ENCODE measurements around the gene MED27.

Gene MED27, protein sequence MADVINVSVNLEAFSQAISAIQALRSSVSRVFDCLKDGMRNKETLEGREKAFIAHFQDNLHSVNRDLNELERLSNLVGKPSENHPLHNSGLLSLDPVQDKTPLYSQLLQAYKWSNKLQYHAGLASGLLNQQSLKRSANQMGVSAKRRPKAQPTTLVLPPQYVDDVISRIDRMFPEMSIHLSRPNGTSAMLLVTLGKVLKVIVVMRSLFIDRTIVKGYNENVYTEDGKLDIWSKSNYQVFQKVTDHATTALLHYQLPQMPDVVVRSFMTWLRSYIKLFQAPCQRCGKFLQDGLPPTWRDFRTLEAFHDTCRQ

DNA sequence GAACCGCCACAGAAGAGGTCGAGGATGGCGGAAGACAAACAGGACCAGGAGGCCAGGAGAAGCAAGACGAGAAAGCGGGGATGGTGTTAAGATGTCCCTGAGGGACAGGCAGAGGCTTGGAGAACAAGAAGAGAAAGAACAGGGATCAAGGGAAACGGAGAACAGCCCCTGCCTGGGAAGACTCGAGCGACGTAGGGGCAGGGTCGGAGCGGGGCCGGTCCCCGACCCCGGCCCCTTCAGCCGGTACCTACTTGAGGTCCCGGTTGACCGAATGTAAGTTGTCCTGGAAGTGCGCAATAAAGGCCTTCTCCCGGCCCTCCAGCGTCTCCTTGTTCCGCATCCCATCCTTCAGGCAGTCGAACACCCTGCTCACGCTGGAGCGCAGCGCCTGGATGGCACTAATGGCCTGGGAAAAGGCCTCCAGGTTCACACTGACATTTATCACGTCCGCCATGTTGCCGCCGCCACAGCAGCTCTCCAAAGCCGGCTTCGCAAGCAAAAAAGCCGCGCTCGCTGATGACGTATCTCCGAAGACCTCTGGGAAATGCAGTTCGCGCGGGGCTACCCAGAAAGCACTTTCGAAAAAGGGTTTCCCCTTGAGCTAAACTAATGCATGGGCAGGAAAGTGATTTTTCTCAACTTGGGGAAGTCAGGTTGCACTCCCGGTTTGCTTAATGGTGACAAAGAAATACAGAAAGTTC lies at the start of gene MED27:
TSS of gene MED27 (minus strand) at position 477 of the 701 bp plus-strand sequence. CDS start at position 454, 23 bp downstream.
- peak; percentile 93 for DNase-seq

DNA sequence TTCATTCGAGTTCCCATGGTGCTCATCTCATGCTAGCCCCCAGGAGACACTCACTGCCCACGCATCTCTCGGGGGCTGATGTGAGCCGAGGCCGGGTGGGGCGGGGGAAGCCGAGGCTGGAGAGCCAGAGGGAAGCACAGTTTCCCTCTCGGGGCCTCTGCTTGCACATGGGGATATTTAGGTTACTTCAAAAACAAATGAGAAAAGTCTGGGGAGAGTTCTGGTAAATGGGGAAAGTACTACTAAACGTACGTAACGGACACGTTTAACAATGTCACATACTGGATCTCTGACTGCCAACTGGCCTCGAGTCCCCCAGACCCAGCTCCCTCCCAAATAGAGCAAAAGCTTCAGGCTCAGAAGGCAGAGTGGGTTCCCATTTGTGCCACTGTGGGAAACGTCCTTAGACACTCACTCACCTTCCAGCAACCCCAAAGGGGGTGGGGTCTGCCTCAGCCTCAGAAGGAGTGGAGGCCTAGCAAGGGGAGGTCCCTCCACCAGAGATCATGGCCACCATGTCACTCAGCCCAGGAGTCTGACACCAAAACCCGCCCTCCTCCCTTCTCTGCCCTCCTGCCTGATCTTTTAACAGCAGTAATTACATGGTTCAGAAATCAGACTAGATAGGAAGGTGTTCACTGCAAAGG lies 48.3 kb upstream of the MED27 start:
- no peak for DNase-seq

DNA sequence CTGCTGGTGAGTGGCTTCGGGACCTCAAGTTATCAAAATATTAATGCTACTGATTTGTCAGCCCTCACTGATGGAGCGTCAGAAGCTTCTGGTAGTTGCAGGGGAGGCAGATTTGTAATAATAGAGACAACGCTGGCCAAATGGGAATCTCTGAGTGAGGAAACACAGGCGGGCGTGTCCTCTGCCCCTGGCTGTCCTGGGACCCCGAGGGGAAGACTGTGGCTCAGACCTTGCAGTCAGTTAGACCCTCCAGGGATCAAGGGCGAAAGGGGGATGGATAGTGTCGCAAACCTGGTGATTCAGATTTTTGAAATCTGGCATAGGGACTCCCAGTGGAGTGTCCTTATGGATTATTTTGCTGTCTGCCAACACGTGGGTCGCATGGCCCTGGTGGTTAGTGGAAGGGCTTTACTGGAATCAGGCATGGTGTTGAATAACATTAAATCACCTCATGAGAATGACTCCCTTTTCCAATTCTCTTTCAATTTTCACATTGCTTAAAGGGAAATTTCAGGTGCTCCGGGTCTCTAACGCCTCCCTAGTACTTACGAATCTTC lies 47.1 kb upstream of the MED27 start:
- DNase-seq, result no peak

DNA sequence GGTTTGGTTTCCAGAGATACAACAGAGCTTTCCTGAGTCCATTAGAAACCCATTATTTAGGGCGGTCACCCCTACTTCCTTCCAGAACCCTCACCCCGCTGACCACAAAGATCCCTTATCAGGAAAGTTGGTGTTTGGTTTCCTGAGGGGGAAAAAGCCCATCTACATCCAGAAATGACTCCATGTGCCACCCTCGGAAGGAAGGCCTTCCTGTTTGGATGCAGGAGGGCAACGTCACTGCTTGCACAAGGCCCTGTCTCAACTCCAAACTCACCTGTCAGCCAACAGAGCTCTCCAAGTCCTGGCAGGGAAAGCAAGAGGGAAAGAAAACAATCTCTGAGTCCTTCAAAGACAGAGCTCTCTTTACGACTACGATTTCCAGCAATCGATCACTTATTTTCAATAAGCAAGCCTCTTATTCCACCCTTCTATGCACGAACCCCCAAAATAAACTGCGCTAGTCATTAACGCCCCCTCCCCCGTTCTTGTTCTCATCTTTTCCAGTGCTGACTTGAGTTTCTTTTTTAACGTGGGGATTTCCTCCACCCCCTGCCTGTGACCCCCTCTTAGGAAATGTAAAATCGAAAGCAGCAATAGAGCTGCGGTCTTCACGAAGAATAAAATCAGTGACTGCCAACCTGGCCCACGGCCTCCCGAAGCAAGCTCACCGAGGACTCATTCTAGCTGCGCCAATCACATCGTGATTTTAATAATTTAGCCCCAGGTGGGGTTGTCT lies 46.4 kb upstream of the MED27 start:
- DNase-seq, result peak; percentile 7

DNA sequence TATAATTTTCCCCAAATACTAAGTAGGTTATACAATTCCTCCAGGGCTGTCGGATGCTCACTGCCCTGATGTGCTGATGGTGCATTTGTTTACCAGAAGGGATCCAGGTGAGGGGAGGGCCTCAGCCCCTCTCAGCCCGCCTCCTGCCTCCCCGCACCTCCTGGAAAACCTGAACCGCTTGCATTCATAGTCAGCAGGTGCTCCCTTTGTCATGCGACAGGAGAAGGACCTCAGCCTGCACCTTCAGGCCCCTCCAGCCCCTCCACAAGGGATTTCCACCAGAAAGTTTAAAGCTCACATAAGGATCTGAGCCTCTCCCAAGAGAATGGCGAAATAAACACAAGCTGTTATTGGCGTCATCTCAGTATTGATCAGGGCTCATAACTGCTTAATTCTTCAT lies 45.7 kb upstream of the MED27 start:
- no peak for DNase-seq

DNA sequence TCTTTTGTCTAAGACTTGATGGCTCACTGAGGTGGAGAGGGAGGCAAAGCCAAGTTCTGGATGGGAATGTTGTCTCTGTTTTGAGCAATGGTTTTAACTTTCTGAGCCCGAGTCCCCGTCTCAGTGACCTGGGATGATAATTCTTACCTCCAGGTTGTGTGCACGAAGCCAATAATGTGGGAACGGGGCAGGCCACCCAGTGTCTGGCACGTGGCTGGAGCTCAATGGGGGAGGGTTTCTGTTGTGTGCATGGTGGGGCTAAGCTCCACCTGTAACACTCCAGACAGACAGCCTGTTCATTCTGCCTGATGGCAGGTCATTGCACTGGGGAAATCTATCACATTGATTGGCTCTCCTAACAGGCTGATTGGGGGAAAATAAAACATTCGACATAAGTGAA lies 45.1 kb upstream of the MED27 start:
- no peak for DNase-seq

DNA sequence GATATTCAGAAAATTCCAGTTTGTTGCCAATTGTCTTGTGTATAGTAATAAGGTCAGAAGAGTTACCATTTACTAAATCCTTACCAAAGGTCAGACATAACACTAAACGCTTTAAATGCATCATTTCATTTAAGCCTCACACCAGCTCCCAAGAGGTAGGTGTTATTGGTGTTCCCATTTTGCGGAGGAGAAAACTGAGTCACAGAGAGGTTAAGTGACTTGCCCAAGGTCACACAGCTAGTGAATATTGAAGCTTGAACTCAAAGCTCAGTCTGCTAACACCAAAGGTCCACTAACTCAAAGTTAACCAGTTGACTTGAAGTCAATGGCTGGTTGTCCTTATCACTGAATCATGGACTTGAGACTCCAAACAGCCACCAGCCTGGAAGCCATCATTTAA lies 41.4 kb upstream of the MED27 start:
- no peak for DNase-seq

DNA sequence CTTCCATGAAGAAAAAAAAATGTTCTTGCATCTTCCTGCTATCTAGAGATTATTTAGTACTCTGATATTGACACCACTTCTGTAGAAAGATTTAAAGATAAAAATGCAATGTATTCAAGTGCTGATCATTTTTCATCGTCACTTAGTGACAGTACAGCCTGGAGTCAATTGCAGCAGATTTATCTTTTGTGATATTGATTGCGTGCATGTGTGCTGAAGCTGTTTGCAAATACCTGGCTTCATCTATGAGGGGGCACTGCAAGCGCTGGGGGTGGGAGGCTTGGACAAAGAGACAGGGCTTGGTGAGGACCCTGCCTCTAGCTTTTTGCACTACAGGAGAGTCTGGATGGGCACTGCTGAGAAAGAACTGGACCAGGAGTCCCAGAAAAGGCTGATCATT lies 38.0 kb upstream of the MED27 start:
- no peak for DNase-seq

DNA sequence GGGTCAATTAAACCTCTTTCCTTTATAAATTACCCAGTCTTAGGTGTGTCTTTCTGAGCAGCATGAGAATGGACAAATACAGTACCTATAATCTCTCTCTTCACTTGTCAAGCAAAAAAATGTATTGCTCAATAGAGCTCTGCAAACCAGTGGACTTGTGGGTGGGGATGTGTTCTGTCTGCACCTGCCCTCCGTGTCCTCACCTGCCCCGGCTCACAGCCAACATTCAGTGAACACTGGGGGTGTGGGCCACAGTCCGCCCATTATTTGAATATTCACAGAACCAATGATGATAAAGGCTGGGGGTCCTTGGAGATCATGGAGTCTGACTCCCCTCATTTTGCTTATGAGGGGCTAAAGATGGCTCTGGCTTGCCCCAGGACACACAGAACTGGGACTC lies 36.9 kb upstream of the MED27 start:
- DNase-seq, result no peak

DNA sequence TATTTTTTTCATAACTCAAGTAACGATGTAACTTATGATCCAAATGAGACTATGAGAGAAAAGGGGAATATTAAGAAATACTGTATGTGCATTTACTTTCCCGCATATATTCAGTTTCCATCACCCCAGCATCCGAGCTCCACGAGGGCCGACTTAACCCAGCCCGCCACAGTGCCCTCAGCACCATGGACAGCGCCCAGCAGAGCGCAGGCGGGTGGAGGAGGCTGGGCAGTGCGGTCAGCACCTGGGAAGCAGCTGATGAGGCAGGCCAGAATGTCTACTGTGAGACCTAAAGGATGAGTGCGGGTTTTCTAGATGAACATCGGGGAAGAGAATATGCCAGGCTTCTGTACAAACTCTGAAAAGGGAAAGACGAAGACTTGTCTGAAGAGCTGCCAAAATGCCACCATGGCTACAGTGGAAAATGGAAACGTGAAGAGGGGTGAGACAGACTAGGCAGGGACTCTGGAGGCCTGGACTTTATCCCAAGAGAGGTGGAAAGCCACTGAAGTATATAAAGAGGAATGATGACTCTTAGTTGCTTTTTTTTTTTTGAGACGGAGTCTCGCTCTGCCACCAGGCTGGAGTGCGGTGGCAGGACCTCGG lies 34.5 kb upstream of the MED27 start:
- peak; percentile 45 for DNase-seq

DNA sequence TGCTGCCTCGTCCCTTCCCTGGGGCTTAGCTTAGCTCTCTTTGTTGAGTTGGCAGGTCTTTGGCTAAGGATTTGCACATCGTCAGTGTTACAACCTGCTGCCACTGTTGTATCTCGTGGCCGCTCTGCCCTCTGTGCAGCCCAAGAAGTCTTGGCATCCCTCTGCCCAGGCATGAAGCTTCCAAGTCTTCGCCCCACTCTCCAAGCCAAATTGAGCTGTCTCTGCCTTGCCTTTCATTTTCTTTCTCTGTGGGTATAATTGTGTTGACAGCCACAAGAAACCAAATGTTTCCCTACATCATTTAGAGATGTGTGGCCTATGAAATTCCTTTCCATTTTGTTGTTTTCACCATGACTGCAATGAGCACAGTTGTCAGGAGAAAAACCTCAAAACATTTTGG lies 29.6 kb upstream of the MED27 start:
- DNase-seq, result no peak

DNA sequence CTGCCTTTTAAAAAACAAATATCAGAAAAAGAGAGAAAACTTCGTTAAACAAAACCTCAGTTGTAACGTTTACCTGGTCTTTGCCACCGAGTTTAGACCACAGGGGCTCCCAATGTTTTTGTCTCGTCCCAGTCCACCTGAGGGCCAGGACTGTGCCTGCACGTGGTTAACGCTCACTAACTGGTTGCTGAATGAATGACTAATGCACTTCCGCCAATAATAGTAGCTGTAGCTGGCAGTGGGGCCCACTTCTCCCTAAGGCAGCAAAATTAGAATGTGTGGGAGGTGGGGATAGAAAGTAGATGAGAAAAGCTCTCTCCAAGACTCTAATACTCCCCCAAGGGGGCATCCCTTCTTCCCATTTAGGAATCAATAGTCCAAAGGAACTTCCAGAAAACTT lies 29.1 kb upstream of the MED27 start:
- DNase-seq, result no peak

DNA sequence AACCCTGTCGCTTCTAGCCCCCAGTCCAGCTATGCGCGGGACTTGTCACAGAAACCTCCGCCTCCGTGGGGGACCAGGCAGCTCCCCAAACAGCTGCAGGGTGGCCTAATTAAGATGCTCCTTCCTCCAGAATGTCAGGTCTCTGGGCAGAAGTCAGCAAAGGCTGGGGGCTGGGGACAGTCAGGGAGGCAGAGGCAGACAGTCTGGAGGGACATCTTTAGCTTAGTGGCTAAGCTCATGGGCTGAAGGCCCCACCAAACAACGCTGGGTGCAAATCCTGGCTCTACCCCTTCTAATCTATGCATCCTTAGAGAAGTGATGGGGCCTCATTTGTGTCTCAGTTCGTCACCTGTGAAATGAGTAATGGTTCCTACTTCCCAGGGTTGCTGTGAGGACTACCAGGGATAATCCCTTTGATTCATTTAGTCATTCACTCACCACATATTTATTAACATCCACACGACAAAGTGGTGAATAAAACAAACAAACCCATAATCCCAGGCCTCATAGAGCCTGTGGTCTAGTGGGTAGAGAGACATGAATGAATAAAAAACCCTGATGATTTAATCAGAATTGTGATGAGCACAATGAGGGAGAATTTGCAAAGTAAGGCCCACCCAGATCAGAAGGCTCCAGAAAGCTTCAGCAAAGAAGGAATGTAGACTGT lies 20.2 kb upstream of the MED27 start:
- no peak for DNase-seq

DNA sequence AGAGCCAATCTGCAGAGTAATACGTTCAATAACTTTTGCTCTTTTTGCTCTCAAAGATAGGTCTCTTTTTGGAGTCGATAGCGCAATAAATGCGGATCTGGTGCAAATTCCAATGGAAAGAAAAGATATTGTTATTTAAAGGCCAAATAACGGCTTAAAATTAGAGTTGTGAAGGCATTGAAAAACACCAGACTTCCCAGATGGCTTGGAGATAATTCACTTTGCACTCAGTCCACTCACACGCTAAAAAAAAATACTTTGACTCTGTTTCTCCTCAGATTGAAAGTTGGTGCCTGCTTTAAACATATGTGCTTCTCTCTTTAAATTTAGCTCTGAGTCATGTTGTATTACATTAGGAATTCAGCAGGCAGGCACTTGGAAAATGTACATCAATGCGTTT lies 19.5 kb upstream of the MED27 start:
- no peak for DNase-seq

DNA sequence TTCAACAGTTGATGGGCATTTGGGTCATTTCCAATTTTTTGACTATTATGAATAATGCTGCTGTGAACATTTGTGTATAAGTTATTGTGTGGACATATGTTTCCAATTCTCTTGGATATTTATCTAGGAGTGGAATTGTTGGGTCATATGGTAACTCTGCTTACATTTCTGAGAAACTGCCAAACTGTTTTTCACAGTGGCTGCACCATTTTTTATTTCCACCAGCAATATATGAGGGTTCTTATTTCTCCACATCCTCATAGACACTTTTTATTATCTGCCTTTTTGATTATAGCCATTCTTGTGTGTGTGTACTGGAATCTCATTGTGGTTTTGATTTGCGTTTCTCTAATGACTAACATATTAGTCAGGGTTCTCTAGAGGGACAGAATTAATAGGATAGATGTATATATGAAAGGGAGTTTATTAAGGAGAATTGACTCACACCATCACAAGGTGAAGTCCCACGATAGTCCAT lies 14.7 kb upstream of the MED27 start:
- no peak for DNase-seq

DNA sequence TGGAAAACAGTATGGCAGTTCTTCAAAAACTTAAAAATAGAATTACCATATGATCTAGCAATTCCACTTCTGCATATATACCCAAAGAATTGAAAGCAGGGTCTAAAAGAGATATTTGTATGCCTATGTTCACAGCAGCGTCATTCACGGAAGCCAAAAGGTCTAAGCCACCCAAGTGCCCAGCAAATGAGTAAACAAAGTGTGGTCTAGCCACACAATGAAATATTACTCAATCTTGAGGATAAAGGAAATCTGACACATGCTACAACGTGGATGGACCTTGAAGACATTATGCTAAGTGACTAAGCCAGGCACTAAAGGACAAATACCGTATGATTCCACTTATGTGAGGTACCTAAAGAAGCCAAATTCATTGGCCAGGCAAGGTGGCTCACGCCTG lies 11.1 kb upstream of the MED27 start:
- no peak for DNase-seq

DNA sequence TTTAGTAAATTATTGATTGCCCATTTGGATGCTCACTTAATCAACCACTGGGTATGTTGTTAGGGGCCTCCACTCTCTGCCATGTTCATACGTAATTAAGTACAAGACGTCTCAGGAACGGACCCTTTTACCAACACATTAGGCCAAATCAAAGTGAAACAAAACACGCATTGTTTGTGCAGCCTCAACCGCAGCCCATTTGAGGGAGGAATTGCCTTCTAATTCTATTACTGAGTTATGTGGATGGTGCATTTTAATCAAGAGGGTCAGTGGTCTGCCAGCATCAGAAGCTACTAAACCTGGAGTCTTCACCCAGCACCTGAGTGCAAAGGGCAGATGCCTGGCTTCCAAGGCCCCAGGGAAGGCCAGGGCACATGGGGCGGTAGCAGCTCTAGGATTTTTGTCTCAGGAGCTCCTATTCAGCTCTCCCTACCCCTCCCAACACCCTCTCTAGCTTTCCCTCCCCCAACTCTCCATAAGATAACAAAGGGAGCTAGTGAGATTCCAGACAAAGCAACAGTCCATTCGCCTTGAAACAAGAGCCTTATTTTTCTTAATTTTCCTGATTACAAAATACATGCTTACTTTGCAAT lies 7.9 kb upstream of the MED27 start:
- no peak for DNase-seq

DNA sequence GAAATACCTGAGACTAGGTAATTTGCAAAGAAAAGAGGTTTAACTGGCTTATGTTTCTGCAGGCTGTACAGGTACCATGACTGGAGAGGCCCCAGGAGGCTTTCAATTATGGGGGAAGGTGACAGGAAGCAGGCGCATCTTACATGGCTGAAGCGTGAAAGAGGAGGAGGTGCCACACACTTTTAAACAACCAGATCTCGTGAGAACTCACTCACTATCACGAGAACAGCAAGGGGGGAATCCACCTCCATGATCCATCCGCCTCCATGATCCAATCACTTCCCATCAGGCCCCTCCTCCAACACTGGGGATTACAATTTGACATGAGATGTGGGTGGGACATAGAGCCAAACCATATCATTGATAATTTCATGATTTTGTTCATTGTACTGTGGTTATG lies 2.5 kb upstream of the MED27 start:
- no peak for DNase-seq

DNA sequence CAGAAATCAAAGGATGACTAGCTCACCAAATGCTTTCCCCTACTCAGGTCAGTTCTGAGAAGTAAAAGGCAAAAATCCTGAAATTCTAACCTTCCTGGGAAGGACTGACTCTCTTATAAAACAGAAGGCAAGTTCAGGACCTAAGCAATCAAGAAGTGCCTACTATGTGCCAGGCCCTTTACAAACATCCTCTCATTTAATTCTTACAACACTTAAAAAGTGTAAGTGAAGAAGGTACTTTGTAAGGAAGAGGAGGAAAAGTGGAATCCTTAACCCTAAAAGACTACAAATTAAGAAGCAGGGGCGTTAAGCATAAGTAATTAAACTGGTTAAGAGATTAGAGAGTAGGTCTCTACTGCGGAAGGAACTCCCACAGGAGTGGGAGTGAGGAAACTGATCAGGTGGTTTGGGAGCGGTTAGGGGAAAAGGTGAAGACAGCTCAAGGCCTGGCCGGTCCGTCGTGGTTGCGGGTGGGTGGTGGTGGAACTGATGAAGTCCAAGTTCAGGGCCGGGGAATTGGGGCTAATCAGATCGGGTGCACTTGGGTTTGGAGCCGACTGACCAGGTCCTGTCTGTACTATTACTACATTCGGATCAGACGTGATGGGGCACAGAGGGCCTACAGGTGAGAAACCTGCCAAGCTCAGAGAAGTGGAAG lies 839 bp downstream of the MED27 start:
- peak; percentile 9 for DNase-seq

DNA sequence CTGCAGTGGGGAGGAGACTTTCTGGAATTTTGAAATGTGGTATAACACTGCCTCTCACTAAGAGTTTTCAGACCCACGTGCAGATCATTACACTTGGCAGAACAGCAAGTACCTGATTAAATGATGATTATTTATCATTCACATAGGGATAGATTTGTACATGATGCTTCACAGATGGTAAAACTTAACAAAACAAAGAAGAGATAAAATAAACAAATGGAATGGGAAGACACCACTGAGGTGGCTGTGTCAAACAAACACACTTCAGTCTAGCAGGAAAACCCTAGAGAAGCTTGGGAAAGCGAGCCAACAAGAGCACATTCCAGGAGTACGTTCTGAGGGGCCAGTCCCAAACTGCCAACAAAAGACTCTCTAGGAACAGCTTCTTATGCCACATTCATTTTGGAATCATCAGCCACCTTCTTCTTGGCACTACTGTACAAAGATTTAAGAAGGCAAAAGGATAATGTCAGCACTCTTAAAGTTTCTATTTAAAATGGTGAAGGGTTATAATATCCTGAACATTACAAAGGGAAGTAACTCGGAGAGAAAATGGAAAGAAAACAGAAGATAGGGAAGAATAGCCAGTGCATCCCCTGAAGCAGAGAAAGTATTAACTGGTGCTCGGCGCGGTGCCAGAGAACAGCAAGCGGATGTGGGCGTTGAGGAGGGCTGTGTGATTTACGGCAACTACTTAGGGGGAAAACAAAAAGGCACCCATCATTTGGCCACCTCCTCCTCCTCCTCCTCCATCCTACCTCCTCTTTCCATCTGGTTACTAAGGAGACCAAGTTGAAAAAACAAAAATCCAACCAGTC lies 1.6 kb downstream of the MED27 start:
- peak; percentile 12 for DNase-seq
